Natural killer cell (primary cell): ENCODE results near the gene FCGR2B. TPM values are rescaled to one million over a fixed set of nuclear protein-coding genes. Genes with fewer than 3 reads are reported as not detected.
"Not testable (repeated sequence)": the region's sequence is repeated elsewhere in the genome, so short reads cannot be mapped to it uniquely, and the experiment has no call there.

ENCODE experiments used
- ATAC-seq, 3 donors: fragments of 150-1000 bp in 2 of 3; fragments of 200-7000 bp in 1 of 3; cut with Tn5 transposase; 1 replicate in 1 of 3; 2 replicates in 2 of 3; pipeline ENCODE4 v1.10.0; 2021; ENCODE audit warnings: mild to moderate bottlenecking in 2 of 3, moderate library complexity in 2 of 3
- DNase-seq, 2 donors: peaks; one replicate each; pipeline versions ENCODE4 v3.0.0 to v3.0.0-alpha.2; 2013 to 2021; ENCODE audit warnings: mixed read lengths in 1 of 2
- H3K27ac ChIP-seq: one replicate; pipeline ENCODE4 v1.5.1; 2013; ENCODE audit warnings: mild to moderate bottlenecking, low read length
- H3K27me3 ChIP-seq: one replicate; pipeline ENCODE4 v1.6.1; 2013; ENCODE audit warnings: low read length; ENCODE audit not compliant: control insufficient read depth, insufficient read depth
- H3K36me3 ChIP-seq: one replicate; pipeline ENCODE4 v1.6.1; 2013; ENCODE audit warnings: low read length; ENCODE audit not compliant: control insufficient read depth, insufficient read depth
- H3K4me1 ChIP-seq: one replicate; pipeline ENCODE4 v1.6.1; 2013; ENCODE audit warnings: low read length; ENCODE audit not compliant: control insufficient read depth, insufficient read depth
- H3K4me3 ChIP-seq: one replicate; pipeline ENCODE4 v1.5.1; 2013; ENCODE audit warnings: low read length
- H3K9me3 ChIP-seq: one replicate; pipeline ENCODE4 v1.6.1; 2013; ENCODE audit warnings: low read length; ENCODE audit not compliant: control insufficient read depth, insufficient read depth
- H3K27ac Mint-ChIP-seq, 2 donors: one replicate each; pipeline ENCODE4 v1.8.0; 2022; ENCODE audit warnings: mild to moderate bottlenecking in 2 of 2, mixed read lengths in 2 of 2, moderate library complexity in 1 of 2
- H3K27me3 Mint-ChIP-seq, 2 donors: one replicate each; pipeline ENCODE4 v1.8.0; 2022; ENCODE audit warnings: low read depth in 2 of 2, mixed read lengths in 2 of 2
- H3K36me3 Mint-ChIP-seq: one replicate; pipeline ENCODE4 v1.8.0; 2022; ENCODE audit warnings: mixed read lengths
- H3K4me1 Mint-ChIP-seq, 2 donors: one replicate each; pipeline ENCODE4 v1.8.0; 2022; ENCODE audit warnings: mixed read lengths in 2 of 2
- H3K4me3 Mint-ChIP-seq: one replicate; pipeline ENCODE4 v1.8.0; 2022; ENCODE audit warnings: mild to moderate bottlenecking, moderate library complexity, mixed read lengths
- H3K9me3 Mint-ChIP-seq, 2 donors: one replicate each; pipeline ENCODE4 v1.8.0; 2022; ENCODE audit warnings: mixed read lengths in 2 of 2
- CTCF ChIP-seq: fragments of 200-600 bp; IDR thresholded peaks from one replicate; pipeline ENCODE4 v1.8.0; 2022; ENCODE audit warnings: antibody characterized with exemption
- WGBS: methylation state at CpG from one replicate; pipeline ENCODE4 v1.1.7; 2013; ENCODE audit warnings: missing lambda C conversion rate; ENCODE audit not compliant: insufficient coverage; 5-methylcytosine and 5-hydroxymethylcytosine counted together
- intact Hi-C: fragments of 100-400 bp; cut with micrococcal nuclease; formaldehyde crosslinking; loops from one replicate; pipeline ENCODE4 v1.14.2; 2022
- total RNA-seq, 4 donors: library from RNA; stranded (reverse); fragments of 120-200 nt in 1 of 4; gene quantifications; one replicate each; pipeline versions ENCODE4 v1.2.3 to v1.2.4, GENCODE V29; 2013 to 2022

FCGR2B gene
- total RNA-seq, 3 donors from 2014 or later (not counting 1 experiment from before 2014, with no cell fraction given) = 12.6 to 76.9 (median 17.0) TPM

GRCh38 chr1:161624605-161625004 is 38.3 kb upstream of the FCGR2B start:
- ATAC-seq = peak; percentile 19 to 48 (median 33)
- WGBS = no CpG with 5 or more reads among the region's 1 CpG
- H3K9me3 Mint-ChIP-seq, H3K36me3 ChIP-seq, DNase-seq, H3K4me3 ChIP-seq, H3K27me3 ChIP-seq, H3K27me3 Mint-ChIP-seq, H3K36me3 Mint-ChIP-seq, H3K9me3 ChIP-seq: not testable (repeated sequence)
- Histone ChIP-seq H3K27ac (peak overlapping the region; percentile 92), H3K4me1 (peaks cover 49% of the 10 kb centered on the region)
- intact Hi-C loops = loop anchor here (5.0 kb wide), 1 partner anchor 407 kb away; the partner anchor contains the start of gene FCER1G
- Mint-ChIP-seq H3K4me1 (peaks cover 41 to 55% of the 10 kb centered on the region in 2 donors), H3K4me3 (peak overlapping the region; percentile 83), H3K27ac (peak overlapping the region; percentile 95 to 99)

GRCh38 chr1:161626445-161627146 is 36.3 kb upstream of the FCGR2B start:
- Histone ChIP-seq H3K4me1 (peaks cover 46% of the 10 kb centered on the region), H3K27ac (peak overlapping the region; percentile 86)
- Mint-ChIP-seq H3K4me1 (peaks cover 35 to 45% of the 10 kb centered on the region in 2 donors), H3K27ac (peak overlapping the region; percentile 87 to 94), H3K4me3 (peak overlapping the region; percentile 54)
- peak; percentile 21 to 54 for DNase-seq
- H3K9me3 Mint-ChIP-seq, H3K27me3 Mint-ChIP-seq, H3K36me3 ChIP-seq, H3K36me3 Mint-ChIP-seq, H3K9me3 ChIP-seq, H3K4me3 ChIP-seq, H3K27me3 ChIP-seq, intact Hi-C loops: not testable (repeated sequence)
- ATAC-seq = peak; percentile 63 to 77 (median 71)
- 7% methylated on average over 6 of the region's 10 CpGs for WGBS

GRCh38 chr1:161630128-161630742 is 32.7 kb upstream of the FCGR2B start:
- intact Hi-C loops, H3K27ac ChIP-seq: not testable (repeated sequence)

GRCh38 chr1:161631076-161631475 is 31.9 kb upstream of the FCGR2B start, which contains the start of gene FCGR3B:
Gene FCGR3B (minus strand): TSS chr1:161631176. CDS start chr1:161631094, 82 bp downstream.
- Histone ChIP-seq H3K4me3 (no peak within 1 kb of the TSS), H3K4me1 (peaks cover 15% of the 10 kb centered on the region), H3K27me3 (no peaks in the 10 kb centered on the region), H3K27ac (no peak within 1 kb of the TSS), H3K9me3 (no peaks in the 10 kb centered on the region), H3K36me3 (no peaks in the 10 kb centered on the region)
- TF ChIP-seq CTCF = no peak
- Mint-ChIP-seq H3K4me1 (peaks cover 6 to 16% of the 10 kb centered on the region in 2 donors), H3K4me3 (no peak within 1 kb of the TSS), H3K27ac (no peak within 1 kb of the TSS), H3K27me3 (no peaks in the 10 kb centered on the region), H3K9me3 (no peaks in the 10 kb centered on the region), H3K36me3 (no peaks in the 10 kb centered on the region)
- DNase-seq = no peak
- intact Hi-C loops = no loop called here
- WGBS = 100% methylated on average over 1 of the region's 4 CpGs
- no peak for ATAC-seq

More at GRCh38 chr1:161630128-161630742, 32.7 kb upstream of the FCGR2B start:
- H3K27me3 ChIP-seq, H3K4me3 Mint-ChIP-seq, H3K4me3 ChIP-seq, H3K9me3 ChIP-seq, ATAC-seq, H3K36me3 ChIP-seq, H3K36me3 Mint-ChIP-seq, H3K27ac Mint-ChIP-seq, H3K27me3 Mint-ChIP-seq, DNase-seq, H3K9me3 Mint-ChIP-seq: not testable (repeated sequence)
- peaks cover 6 to 16% of the 10 kb centered on the region in 2 donors for H3K4me1 Mint-ChIP-seq
- peaks cover 21% of the 10 kb centered on the region for H3K4me1 ChIP-seq
- no CpG with 5 or more reads among the region's 2 CpGs for WGBS

- intact Hi-C loops, H3K27me3 Mint-ChIP-seq, H3K4me3 Mint-ChIP-seq, H3K27ac ChIP-seq, H3K9me3 Mint-ChIP-seq, H3K27me3 ChIP-seq, H3K27ac Mint-ChIP-seq, H3K36me3 Mint-ChIP-seq, H3K36me3 ChIP-seq, H3K4me3 ChIP-seq, DNase-seq, H3K9me3 ChIP-seq, ATAC-seq: not testable (repeated sequence)
- peaks cover 11 to 13% of the 10 kb centered on the region in 2 donors for H3K4me1 Mint-ChIP-seq
- H3K4me1 ChIP-seq = peaks cover 13% of the 10 kb centered on the region
- no CpG with 5 or more reads among the region's 2 CpGs for WGBS
Observed at GRCh38 chr1:161634993-161635392, 27.9 kb upstream of the FCGR2B start.

- intact Hi-C loops, H3K36me3 ChIP-seq, H3K9me3 ChIP-seq, H3K9me3 Mint-ChIP-seq, DNase-seq, H3K27ac ChIP-seq, H3K27me3 ChIP-seq, H3K27me3 Mint-ChIP-seq, H3K4me3 ChIP-seq, H3K36me3 Mint-ChIP-seq: not testable (repeated sequence)
- no CpG with 5 or more reads among the region's 1 CpG for WGBS
- Mint-ChIP-seq H3K27ac (peak overlapping the region; percentile 78 to 83), H3K4me3 (peak overlapping the region; percentile 73), H3K4me1 (peaks cover 11 to 13% of the 10 kb centered on the region in 2 donors)
- peak; percentile 40 to 70 (median 61) for ATAC-seq
- H3K4me1 ChIP-seq = peaks cover 11% of the 10 kb centered on the region
Observed at GRCh38 chr1:161636189-161636782, 26.7 kb upstream of the FCGR2B start.

- ATAC-seq, intact Hi-C loops, H3K9me3 ChIP-seq, H3K9me3 Mint-ChIP-seq, H3K4me1 ChIP-seq, H3K36me3 Mint-ChIP-seq, H3K36me3 ChIP-seq, H3K4me3 Mint-ChIP-seq, H3K4me3 ChIP-seq, H3K27ac ChIP-seq, H3K27me3 Mint-ChIP-seq, H3K27me3 ChIP-seq, DNase-seq: not testable (repeated sequence)
- H3K27ac Mint-ChIP-seq = peak overlapping the region; percentile 78 to 83
- WGBS = 100% methylated on average over 3 of the region's 3 CpGs
- peaks cover 11 to 14% of the 10 kb centered on the region in 2 donors for H3K4me1 Mint-ChIP-seq
Observed at GRCh38 chr1:161636976-161637375, 26.0 kb upstream of the FCGR2B start.
